HG03460 (cell line): Measurements from ENCODE around the gene GRID2.
"Not testable (repeated sequence)": the region's sequence is repeated elsewhere in the genome, so short reads cannot be mapped to it uniquely, and the experiment has no call there.

Source experiments
- ATAC-seq: cut with Tn5 transposase; IDR thresholded peaks from one replicate; pipeline ENCODE4 v1.9.1; 2021; ENCODE audit not compliant: unreplicated experiment

Gene GRID2

DNA sequence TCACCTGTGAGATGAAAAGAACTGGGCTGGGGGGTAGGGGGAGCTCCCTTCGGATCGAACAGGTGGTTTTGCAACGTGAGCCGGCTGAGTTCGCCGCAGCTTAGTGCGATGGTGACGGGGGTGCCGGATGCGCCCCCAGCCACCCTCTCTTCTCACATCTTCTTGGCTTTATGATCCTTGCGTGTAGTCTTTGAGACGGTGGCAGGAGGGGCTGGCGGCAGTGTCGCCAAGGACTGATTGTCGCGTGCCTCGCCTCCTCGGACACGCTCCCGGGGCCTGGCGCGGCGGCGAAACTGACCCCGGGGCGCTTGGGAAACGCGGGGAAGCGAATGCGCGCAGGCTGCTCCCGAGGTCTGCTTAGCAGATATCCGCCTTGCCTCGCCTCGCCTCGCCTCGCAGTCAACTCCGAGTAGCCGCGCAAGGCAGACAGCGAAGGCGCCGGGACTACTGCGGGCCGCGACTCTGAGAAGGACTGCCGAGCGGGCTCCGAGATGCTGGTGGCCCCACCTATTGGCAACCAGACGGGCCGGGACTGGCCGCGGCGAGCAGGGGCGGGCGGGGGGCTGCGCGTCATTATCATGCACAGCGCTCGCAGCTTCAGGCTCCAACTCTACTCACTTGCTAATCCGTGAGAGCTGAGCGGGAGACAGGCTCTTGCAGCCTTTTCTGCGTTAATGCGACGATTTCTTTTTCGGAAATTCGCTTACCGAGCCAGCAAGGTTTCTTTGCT lies 1.5 kb downstream of the GRID2 start:
- ATAC-seq: no peak

GRCh38 chr4:92305878-92306520 lies 2.2 kb downstream of the GRID2 start:
- ATAC-seq: no peak

DNA sequence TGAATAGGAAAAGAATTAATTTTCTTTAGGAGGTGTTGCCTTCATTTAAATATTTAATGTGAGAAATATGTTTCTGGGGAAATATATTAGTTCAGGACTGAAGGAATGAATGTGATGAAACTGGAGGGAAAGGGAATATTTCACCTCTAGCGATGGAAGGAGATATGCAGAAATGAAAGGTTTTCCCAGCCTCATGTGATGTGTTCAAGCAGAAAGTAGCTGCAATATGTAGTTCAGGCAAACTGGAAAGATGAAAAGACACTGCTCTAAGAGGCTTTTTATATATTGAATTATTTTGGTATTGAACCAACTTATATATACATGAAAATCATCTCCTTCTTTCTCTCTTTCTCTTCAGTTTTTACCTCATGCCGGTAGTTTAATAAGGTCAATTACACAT lies 3.4 kb downstream of the GRID2 start:
- ATAC-seq: no peak

GRCh38 chr4:92307866-92308265 lies 4.1 kb downstream of the GRID2 start:
- ATAC-seq: no peak

- no peak for ATAC-seq
Measured at GRCh38 chr4:92317047-92317446, 13.3 kb downstream of the GRID2 start.

DNA sequence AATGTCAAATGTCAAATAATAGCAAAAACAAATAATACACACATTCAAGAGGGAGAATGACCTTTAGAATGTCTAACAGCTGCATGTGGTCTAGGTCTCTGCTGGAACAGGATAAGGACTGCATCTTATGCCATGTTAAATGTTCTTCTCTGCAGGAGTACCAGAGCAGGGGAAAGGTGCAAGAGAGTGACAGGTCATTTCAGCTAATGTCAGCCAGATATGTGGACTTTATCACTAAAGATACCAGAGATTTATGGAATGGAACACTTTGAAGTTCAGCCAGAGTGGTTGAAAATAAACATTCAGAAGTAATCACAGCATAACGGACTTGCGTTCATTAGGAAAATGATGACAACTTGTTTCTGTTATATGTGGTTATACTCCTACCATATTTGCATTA lies 24.3 kb downstream of the GRID2 start:
- no peak for ATAC-seq

GRCh38 chr4:92333016-92333415 lies 29.2 kb downstream of the GRID2 start:
- ATAC-seq: no peak

- ATAC-seq: no peak
Measured at GRCh38 chr4:92334716-92335350, 31.1 kb downstream of the GRID2 start.

- no peak for ATAC-seq
Measured at GRCh38 chr4:92339676-92340075, 35.9 kb downstream of the GRID2 start.

DNA sequence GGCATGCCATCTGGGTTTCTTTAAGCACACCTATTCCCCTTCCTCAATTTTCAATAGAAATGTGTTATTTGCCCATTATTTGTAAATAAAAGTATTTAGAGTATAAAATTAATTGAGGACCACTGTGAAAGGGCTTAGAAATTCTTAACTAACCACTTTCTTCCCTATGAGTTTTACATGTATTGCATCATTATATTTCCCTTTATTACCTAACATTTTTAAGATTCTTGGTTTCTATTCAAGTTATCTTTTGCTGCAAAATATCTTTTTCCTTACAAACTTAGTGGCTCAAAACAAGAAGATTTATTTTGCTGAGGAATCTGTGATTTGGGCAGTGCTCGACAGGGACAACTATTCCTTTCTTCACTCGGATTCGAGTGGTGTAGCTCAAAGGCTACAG lies 40.5 kb downstream of the GRID2 start:
- no peak for ATAC-seq

GRCh38 chr4:92346289-92346688 lies 42.5 kb downstream of the GRID2 start:
- no peak for ATAC-seq

DNA sequence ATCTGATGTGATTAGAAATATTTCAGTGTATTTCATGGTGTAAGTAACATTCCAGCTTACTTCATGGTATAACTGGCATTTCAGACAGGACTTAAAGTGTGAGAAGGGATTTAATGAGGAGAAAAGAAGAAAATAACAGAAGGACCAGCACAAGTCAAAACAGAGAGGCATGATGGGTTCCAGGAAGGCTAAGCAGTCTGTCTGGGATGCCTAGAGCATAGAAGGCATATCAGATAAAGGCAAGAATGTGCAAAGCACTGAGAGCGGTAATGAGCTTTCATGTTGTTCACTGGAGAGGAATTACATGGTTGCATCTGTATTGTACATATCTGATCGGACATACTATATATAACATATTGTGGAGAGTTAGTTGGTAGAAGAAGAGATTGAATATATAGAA lies 54.2 kb downstream of the GRID2 start:
- no peak for ATAC-seq

- ATAC-seq: no peak
Measured at GRCh38 chr4:92359491-92359890, 55.7 kb downstream of the GRID2 start.

GRCh38 chr4:92362028-92362427 lies 58.3 kb downstream of the GRID2 start:
- ATAC-seq: no peak

DNA sequence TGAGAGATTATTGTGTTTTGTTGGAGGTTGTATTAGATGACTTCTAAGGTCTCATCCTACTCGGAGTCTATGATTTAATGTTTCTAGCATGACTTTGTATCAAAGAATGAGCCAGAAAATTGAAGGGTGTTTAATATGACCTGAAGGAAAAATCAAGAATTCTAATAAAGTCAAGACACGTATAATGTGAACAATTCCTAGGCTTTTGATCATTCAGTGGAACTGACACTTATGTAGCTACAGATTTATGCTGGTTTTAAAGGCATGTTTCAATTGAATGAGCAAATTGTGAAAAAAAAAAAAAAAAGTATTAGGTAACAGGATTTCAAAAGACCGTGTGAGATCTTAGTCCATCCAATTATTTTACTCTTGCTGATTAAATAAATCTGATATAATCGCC lies 64.9 kb downstream of the GRID2 start:
- no peak for ATAC-seq

GRCh38 chr4:92381616-92382015 lies 77.8 kb downstream of the GRID2 start:
- ATAC-seq: no peak

GRCh38 chr4:92382128-92382527 lies 78.4 kb downstream of the GRID2 start:
- no peak for ATAC-seq

DNA sequence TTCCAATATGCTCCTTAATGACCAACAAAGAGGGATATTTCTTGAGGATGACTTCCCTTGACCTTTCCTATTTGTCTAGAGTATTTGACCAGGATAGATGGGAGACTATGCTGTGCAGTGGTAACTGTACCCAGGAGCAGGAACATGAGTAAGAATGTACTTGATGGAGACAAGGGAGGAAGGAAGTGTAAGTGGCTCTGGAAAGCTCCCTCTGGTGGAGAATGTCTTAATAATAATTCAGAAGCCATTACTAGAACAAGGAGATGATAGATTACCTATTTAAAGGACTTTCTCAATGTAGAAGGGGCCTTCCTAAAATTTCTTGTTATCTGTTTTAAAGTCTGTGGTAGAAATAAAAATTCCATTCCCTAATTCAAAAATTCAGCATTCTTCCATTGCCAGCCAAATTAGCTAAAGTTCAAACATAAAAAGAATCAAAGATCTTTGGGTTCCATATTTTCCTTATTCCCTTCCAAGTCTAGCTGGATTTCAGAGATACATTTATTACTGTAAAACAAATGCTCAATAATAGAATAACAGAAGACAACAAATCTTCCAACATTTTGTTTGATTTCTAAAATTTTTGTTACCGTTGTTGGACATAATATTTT lies 83.8 kb downstream of the GRID2 start:
- peak; percentile 75 for ATAC-seq

DNA sequence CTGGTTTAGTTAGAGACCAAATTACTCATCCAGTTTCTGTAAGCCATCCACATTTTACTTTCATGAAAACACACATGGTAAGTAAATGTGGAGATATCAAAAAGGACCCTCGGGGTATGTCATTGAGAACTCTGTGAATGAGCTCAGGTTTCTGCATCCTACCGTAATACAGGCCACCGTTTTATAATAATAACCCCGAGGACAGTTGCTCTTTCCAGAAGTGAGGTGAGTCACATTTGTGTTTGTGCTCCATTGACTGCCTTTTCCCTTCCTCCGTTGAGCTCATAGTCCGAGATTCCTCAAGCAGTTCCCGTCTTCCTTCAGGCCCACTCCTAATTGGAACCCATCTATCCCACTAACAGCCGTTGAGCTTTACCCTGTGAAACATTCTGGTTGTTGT lies 95.3 kb downstream of the GRID2 start:
- no peak for ATAC-seq

- ATAC-seq: not testable (repeated sequence)
Measured at GRCh38 chr4:92403525-92403924, 99.8 kb downstream of the GRID2 start.

- ATAC-seq: no peak
Measured at GRCh38 chr4:92406488-92406887, 102.7 kb downstream of the GRID2 start.

- ATAC-seq: peak; percentile 70
Measured at GRCh38 chr4:92421920-92422319, 118.2 kb downstream of the GRID2 start.
